DOHH2 (cell line): Measurements from ENCODE around the gene HSFY1.
"Not testable (repeated sequence)": the region's sequence is repeated elsewhere in the genome, so short reads cannot be mapped to it uniquely, and the experiment has no call there.

ENCODE experiments used
- EZH2phosphoT487 ChIP-seq: fragments of 200-600 bp; sonication (generic); IDR thresholded peaks from 2 replicates; pipeline ENCODE4 v1.6.1; 2017; ENCODE audit warnings: borderline replicate concordance, mild to moderate bottlenecking, antibody characterized with exemption, low read length, moderate library complexity, mixed read lengths
- TF ChIP-seq, protein P1 (sequence below): fragments of 200-600 bp; sonication (generic); IDR thresholded peaks from one replicate; pipeline ENCODE4 v1.5.1; 2014; ENCODE audit warnings: antibody characterized with exemption, mild to moderate bottlenecking, low read depth, low read length; ENCODE audit not compliant: poor library complexity, severe bottlenecking

DNA sequence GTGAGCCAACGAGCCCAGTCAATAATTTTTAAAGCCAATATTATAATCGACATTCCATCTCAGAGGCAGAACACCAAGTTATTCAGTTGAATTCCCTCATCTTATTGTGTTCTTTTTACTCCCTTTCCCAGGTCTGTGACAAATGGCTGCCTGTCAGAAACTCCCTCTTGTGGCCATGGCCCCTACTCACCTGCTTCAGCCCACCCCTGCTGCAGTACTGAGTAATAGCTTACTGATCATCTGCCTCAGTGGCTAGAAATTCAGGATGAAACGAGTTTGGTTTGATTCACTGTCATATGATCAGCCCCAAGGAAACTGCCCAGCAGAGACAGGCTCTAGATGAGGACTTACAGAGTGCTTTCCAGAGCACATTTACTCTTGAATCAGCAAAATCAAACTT lies 19.4 kb downstream of the HSFY1 start:
- TF ChIP-seq, protein P1, sequence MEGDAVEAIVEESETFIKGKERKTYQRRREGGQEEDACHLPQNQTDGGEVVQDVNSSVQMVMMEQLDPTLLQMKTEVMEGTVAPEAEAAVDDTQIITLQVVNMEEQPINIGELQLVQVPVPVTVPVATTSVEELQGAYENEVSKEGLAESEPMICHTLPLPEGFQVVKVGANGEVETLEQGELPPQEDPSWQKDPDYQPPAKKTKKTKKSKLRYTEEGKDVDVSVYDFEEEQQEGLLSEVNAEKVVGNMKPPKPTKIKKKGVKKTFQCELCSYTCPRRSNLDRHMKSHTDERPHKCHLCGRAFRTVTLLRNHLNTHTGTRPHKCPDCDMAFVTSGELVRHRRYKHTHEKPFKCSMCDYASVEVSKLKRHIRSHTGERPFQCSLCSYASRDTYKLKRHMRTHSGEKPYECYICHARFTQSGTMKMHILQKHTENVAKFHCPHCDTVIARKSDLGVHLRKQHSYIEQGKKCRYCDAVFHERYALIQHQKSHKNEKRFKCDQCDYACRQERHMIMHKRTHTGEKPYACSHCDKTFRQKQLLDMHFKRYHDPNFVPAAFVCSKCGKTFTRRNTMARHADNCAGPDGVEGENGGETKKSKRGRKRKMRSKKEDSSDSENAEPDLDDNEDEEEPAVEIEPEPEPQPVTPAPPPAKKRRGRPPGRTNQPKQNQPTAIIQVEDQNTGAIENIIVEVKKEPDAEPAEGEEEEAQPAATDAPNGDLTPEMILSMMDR, result not testable (repeated sequence)
- TF ChIP-seq EZH2phosphoT487, result not testable (repeated sequence)
